GM10248 (cell line): Measurements from ENCODE around the gene USP40.

Experiments used
- CTCF ChIA-PET: fragments of 300-600 bp; sonication (Branson Sonifier 250); formaldehyde crosslinking; extraction: SDS; loops from one replicate; lab custom pipeline; 2021; ENCODE audit warnings: antibody characterized with exemption; lab: Yijun Ruan, JAX
- POLR2A ChIA-PET: fragments of 350-650 bp; sonication (Branson Sonifier 250); formaldehyde crosslinking; extraction: SDS; loops from one replicate; lab custom pipeline; 2020; ENCODE audit warnings: antibody characterized with exemption; lab: Yijun Ruan, JAX
- DNase-seq: peaks from one replicate; pipeline ENCODE4 v3.0.0; 2012; ENCODE audit errors: extremely low spot score
- TF ChIP-seq, protein P1 (sequence below): IDR thresholded peaks from 2 replicates; pipeline ENCODE4 v1.5.1; 2012; ENCODE audit warnings: mild to moderate bottlenecking, low read depth; ENCODE audit errors: extremely low read depth, missing control alignments, control extremely low read depth

USP40 gene

DNA sequence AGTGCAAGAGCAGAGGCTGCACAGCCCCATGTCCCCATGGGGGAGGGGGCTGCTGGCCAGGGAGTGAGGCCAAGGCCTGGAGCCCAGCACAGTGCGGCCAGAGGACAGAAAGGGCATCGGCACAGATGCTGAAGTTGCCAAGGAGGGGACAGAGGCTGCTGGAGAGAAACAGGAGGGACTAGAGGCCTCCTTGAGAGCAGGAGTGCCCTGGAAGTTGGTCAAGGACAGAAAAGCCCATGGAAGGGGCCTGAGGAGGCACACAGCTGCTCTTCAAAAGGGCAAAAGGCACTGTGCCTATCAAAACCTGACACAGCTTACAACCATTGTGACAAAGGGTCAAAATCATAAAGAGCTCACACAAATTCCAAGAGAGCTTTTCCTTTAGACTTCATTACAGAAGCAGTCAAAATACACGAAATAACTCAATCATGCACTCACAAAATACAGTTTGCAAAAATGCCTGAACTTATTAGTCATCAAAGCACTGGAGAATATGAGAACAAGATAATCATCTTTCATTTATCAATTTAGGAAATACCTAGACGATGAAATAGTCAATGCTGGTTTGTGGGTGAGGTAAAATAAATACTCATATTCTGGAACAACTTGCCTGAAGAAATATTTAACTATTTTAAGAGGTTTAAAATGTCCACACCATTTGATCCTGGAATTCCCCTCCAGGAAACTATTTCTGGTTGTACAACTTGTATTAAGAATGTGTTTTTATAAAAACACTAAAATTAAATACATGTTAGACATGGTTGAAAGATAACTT is 79.6 kb downstream of the USP40 start:
- ChIA-PET CTCF (no interaction called here), POLR2A (no interaction called here)
- no peak for DNase-seq
- TF ChIP-seq, protein P1, sequence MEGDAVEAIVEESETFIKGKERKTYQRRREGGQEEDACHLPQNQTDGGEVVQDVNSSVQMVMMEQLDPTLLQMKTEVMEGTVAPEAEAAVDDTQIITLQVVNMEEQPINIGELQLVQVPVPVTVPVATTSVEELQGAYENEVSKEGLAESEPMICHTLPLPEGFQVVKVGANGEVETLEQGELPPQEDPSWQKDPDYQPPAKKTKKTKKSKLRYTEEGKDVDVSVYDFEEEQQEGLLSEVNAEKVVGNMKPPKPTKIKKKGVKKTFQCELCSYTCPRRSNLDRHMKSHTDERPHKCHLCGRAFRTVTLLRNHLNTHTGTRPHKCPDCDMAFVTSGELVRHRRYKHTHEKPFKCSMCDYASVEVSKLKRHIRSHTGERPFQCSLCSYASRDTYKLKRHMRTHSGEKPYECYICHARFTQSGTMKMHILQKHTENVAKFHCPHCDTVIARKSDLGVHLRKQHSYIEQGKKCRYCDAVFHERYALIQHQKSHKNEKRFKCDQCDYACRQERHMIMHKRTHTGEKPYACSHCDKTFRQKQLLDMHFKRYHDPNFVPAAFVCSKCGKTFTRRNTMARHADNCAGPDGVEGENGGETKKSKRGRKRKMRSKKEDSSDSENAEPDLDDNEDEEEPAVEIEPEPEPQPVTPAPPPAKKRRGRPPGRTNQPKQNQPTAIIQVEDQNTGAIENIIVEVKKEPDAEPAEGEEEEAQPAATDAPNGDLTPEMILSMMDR: no peak

DNA sequence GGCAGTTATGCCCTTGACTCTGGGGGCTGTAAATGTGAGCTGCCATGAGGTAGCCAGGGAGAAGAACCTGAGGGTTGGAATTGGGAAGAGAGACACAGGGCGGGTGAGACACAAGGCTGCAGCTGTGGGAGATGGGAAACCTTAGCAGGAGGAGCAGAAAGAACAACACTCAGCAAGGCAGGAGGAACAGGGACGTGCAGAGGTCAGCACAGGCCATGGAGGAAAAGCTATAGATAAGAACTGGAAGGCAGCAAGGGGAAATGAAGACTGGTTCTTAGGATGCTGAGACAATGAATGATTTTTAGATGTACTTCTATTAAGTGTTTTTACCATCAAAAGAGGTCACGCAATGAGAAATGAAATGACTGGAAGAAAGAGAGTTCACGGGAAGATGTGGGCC is 80.2 kb downstream of the USP40 start:
- ChIA-PET CTCF (interaction anchor here (1.3 kb wide), 1 partner anchor 9 kb away, joined by 4 read pairs; no protein-coding TSS in a partner anchor), POLR2A (no interaction called here)
- no peak for DNase-seq
- TF ChIP-seq, protein P1: no peak

DNA sequence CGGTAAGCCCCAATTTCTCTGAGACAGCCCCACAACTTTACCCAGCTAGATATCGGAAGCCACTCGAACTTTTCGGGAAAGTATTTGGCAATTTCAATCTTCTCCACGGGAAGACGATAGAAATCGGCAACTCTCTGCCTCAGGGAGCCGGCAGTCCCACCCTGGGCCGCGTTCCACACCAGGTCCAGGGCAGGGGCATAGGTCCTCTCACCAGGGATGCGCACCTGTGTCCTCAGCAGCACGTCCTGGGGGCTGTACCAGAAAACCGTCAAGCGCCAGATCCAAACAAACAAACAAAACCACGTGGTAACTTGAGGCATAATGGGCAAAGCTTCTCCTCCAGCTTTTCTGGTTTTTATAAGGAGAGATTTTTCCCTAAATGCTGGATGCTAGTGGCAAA is 80.9 kb downstream of the USP40 start:
- TF ChIP-seq, protein P1: no peak
- no peak for DNase-seq
- POLR2A ChIA-PET: no interaction called here
- CTCF ChIA-PET: interaction anchor here (1.3 kb wide), 1 partner anchor 10 kb away, joined by 4 read pairs; no protein-coding TSS in a partner anchor

DNA sequence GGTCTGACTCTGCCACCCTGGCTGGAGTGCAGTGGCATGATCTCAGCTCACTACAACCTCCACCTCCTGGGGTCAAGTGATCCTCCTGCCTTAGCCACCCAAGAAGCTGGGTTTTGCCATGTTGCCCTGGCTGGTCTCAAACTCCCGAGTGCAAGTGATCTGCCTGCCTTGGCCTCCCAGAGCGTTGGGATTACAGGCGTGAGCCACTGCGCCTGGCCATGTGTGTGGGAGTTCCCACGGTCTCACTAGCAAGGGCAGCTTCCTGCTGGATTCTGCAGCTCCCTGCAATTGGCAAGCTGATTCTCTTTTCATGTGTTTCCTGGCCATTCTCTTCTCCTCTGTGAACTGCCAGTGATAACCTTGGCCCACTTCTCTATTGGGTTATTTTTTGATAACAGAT is 84.0 kb downstream of the USP40 start:
- ChIA-PET CTCF (no interaction called here), POLR2A (no interaction called here)
- TF ChIP-seq, protein P1: no peak
- no peak for DNase-seq

GRCh38 chr2:233481368-233482142 is 85.0 kb downstream of the USP40 start:
- ChIA-PET POLR2A (no interaction called here), CTCF (interaction anchor here (2.2 kb wide), 1 partner anchor 229 kb away, joined by 5 read pairs; no protein-coding TSS in a partner anchor)

More at GRCh38 chr2:233481368-233482142, 85.0 kb downstream of the USP40 start:
- TF ChIP-seq, protein P1: no peak
- no peak for DNase-seq
